PFSK-1 (cell line): ENCODE results near the gene SERPINA7.

Source experiments
- FOXP2 ChIP-seq: optimal IDR thresholded peaks from 2 replicates; pipeline ENCODE3; 2011; ENCODE audit warnings: borderline replicate concordance, control low read depth, inconsistent platforms; ENCODE audit not compliant: insufficient read depth; ENCODE audit errors: extremely low read length, extremely low read depth
- POLR2AphosphoS5 ChIP-seq: IDR thresholded peaks from 2 replicates; pipeline ENCODE4 v1.6.1; 2012; ENCODE audit warnings: low read depth, mild to moderate bottlenecking, control low read depth, low read length, moderate library complexity
- SIN3A ChIP-seq: IDR thresholded peaks from 2 replicates; pipeline ENCODE4 v1.6.1; 2012; ENCODE audit warnings: mild to moderate bottlenecking, low read length, moderate library complexity, borderline replicate concordance; ENCODE audit not compliant: insufficient read depth
- TAF1 ChIP-seq: IDR thresholded peaks from 2 replicates; pipeline ENCODE4 v1.6.1; 2012; ENCODE audit warnings: low read length, control low read depth, borderline replicate concordance; ENCODE audit not compliant: insufficient read depth
- TF ChIP-seq, protein P1 (sequence below), 2 experiments: IDR thresholded peaks; 2 replicates each; pipeline versions ENCODE4 v1.6.1 to v1.8.0; 2011 to 2012; ENCODE audit warnings: low read depth in 2 of 2, low read length in 2 of 2, control low read depth in 1 of 2, inconsistent platforms in 1 of 2, mild to moderate bottlenecking in 1 of 2, moderate library complexity in 1 of 2; ENCODE audit not compliant: insufficient read depth in 1 of 2

SERPINA7 gene

GRCh38 chrX:106000203-106000602 lies 38.3 kb downstream of the SERPINA7 start:
- TF ChIP-seq, protein P1, sequence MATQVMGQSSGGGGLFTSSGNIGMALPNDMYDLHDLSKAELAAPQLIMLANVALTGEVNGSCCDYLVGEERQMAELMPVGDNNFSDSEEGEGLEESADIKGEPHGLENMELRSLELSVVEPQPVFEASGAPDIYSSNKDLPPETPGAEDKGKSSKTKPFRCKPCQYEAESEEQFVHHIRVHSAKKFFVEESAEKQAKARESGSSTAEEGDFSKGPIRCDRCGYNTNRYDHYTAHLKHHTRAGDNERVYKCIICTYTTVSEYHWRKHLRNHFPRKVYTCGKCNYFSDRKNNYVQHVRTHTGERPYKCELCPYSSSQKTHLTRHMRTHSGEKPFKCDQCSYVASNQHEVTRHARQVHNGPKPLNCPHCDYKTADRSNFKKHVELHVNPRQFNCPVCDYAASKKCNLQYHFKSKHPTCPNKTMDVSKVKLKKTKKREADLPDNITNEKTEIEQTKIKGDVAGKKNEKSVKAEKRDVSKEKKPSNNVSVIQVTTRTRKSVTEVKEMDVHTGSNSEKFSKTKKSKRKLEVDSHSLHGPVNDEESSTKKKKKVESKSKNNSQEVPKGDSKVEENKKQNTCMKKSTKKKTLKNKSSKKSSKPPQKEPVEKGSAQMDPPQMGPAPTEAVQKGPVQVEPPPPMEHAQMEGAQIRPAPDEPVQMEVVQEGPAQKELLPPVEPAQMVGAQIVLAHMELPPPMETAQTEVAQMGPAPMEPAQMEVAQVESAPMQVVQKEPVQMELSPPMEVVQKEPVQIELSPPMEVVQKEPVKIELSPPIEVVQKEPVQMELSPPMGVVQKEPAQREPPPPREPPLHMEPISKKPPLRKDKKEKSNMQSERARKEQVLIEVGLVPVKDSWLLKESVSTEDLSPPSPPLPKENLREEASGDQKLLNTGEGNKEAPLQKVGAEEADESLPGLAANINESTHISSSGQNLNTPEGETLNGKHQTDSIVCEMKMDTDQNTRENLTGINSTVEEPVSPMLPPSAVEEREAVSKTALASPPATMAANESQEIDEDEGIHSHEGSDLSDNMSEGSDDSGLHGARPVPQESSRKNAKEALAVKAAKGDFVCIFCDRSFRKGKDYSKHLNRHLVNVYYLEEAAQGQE (IDR thresholded peaks at IDR 0.05; ENCODE audit: insufficient read depth in 1 of 2, low read depth in 2 of 2, low read length in 2 of 2), result no peak
- no peak for TF ChIP-seq TAF1

- TF ChIP-seq TAF1 (no peak), FOXP2 (no peak), SIN3A (no peak), POLR2AphosphoS5 (no peak)
- TF ChIP-seq, protein P1 (IDR thresholded peaks at IDR 0.05; ENCODE audit: insufficient read depth in 1 of 2, low read depth in 2 of 2, low read length in 2 of 2), result no peak
Measured at GRCh38 chrX:105999294-105999693, 39.2 kb downstream of the SERPINA7 start.
